NCI-H82 (cell line): ENCODE results near the gene TCERG1.
"Not testable (repeated sequence)": the region's sequence is repeated elsewhere in the genome, so short reads cannot be mapped to it uniquely, and the experiment has no call there.

ENCODE experiments used
- DNase-seq: peaks from one replicate; lab custom pipeline; 2025; lab: John Stamatoyannopoulos, UW

Gene TCERG1

GRCh38 chr5:146521403-146522106, 74.4 kb downstream of the TCERG1 start:
- DNase-seq: no peak

- no peak for DNase-seq
Observed at GRCh38 chr5:146523698-146524097, 76.6 kb downstream of the TCERG1 start.

DNA sequence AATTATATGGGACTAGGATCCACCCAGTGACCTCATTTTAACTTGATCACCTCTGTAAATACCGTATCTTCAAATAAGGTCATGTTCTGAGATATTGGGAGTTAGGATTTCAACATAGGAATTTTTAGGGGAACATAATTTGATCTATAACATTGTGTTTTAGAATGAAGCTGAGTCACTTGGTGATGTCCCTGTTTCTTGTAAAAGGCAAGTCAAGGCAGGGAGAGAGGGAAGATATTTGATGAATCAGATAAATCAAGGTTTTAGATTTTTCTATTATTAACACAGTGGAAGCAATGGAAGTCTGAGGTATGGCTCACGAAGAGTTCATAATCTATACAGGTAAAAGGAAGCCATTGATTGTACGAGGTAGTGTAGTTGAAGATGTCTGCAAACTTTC, 80.7 kb downstream of the TCERG1 start:
- DNase-seq: no peak

DNA sequence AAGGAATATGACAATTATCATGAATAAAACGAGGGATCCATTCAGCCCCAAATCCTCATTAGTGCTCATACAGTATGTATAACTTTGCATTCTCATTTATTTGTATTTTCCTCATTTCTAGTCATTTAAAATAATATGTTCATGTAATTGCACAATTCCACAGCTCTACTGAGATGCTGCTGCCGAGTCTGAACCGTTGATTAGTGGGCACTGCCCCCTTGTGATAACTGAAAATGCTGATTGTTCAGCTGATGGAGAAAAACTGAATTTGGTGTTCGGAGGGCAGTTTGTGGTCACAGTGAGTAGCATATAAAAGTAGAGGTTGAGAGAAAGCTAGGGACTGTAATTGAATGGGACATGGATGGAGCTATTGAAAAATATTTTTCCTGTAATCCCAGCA, 81.1 kb downstream of the TCERG1 start:
- DNase-seq: peak; percentile 7

- DNase-seq: no peak
Observed at GRCh38 chr5:146529984-146530383, 82.9 kb downstream of the TCERG1 start.

DNA sequence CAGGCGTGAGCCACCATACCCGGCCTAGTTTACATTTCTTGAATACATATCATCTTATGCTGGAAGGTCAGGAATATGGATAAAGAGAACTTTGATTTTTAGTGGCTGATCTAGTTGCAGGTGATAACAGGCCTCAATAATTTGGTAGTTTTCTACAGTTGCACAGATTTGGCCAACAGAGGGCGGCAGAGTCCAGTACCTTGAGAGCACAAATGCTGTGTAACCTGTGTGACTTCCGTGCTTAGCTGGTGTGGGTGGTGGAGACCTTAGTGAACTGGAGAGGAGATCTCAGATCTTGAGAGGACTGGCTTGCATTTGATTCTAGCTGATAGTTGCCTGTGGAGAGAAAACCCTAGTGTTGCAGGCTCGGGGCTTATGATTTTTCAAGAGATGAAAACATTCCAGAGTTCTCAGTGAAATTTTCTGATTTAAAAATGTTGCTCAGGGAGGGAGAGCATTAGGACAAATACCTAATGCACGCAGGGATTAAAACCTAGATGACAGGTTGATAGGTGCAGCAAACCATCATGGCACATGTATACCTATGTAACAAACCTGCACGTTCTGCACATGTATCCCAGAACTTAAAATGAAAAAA, 86.2 kb downstream of the TCERG1 start:
- DNase-seq: peak; percentile 83

DNA sequence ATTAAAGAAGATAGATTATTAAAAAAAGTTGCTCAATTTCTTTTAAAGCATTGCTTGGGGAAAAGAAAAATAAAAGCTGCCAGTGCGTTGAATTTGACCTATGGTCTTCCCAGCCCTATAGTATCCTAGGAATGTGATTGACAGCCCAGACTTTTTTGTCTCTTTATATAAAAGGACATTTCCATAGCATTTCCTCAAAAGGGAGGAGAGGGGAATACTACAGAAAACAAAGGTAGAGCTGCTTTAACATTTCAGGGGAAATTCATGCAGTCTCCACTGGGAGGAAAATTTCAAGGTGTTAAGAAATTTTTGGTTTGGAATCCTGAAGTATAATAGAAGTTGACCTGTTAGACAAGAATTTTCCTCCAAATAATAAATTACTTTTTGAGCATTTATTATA, 86.7 kb downstream of the TCERG1 start:
- no peak for DNase-seq

- no peak for DNase-seq
Observed at GRCh38 chr5:146538432-146538831, 91.3 kb downstream of the TCERG1 start.

DNA sequence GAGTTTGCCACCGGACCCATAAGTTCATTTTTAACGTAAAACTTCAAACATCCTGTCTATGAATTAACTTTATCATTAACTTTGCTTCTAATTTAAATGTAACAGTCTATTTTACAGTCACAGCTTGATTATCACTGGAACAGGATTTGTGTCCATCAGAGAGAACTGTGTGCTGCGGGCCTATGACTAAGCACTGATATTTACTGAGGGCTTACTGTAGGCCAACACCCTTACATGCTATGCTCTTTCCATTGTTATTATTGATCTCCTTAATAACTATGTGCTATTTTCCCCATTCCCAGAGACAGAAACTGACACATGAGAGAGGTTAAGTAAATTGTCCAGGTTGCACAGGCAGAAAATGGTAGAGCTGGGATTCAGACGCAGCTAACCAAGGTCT, 92.8 kb downstream of the TCERG1 start:
- DNase-seq: no peak

DNA sequence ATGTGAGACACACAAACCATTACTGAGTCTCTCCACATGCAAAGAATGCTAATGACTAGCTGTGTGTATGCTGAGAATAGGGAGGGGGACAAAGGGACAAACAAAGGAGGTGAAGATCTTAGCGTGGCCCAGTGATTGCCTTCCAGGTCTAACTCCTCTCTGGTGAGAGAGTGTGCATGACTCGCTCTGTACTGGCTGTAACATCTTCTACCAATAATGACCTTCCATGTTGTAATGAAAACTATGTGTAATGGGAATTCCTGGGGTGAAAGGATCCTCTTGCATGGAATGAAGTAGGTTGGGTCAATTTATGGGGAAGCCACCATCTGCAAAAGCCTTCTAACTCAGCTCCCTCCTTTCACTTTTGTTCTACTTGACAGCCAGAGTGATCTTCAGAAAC, 93.3 kb downstream of the TCERG1 start:
- no peak for DNase-seq

DNA sequence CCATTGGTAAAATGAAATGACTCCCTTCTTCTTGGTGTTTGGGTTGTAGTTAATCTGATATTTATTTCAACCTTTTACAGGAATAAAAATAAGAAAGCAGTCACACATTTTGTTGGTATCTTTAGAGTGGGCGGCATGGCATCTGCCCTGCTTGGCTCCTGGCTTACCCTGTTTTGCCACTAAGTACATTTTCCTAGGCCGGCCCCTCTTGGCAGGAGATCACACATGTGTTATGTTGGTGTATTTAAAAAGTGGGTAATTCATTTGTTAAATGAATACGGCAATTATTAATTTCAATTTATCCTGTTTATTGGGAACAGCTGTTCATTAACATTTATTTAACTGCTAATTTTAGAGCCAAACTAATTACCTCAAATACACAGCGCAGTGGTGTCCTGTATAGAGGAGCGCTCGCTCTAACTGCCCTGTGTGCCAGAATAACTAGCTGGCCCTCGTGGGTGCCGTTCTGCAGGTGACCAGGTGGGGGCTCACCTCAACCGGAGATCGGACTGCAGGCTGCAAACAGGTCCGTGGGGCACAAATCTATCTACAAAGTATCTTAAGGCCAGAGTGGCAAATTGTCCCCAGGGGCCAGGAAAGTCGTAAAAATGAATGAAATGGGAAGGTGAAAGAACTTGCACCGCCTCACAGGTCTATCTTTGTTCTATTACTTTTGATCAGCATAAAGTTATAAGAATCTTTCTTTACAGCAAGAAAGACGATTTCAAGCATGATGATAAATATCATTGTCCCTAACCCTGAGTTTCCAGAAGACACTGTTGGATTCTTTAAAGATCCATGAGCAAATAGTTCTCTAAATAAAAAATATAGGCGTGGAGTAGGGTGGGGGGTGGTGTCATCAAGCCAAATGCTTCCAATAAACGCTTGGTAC, 95.1 kb downstream of the TCERG1 start:
- peak; percentile 76 for DNase-seq

DNA sequence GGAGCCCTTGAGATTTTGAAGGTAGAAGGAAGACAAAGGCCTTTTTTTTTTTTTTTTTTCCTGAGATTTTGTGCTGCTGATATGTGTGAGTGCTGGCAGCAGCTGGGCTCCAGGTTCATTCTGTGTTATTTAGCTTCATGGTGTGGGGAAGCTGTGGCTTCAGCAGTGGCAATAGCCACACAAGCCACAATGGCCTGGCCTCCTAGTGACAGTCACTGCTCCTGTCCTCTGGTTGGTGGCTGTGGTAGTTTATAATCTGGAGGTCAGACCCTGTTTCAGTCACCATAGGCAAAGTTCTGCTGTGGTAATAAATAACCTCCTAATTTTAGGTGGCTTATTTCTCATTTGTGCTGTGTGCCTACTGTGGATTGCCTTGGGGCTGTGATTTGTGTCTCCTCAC, 97.1 kb downstream of the TCERG1 start:
- DNase-seq: no peak

DNA sequence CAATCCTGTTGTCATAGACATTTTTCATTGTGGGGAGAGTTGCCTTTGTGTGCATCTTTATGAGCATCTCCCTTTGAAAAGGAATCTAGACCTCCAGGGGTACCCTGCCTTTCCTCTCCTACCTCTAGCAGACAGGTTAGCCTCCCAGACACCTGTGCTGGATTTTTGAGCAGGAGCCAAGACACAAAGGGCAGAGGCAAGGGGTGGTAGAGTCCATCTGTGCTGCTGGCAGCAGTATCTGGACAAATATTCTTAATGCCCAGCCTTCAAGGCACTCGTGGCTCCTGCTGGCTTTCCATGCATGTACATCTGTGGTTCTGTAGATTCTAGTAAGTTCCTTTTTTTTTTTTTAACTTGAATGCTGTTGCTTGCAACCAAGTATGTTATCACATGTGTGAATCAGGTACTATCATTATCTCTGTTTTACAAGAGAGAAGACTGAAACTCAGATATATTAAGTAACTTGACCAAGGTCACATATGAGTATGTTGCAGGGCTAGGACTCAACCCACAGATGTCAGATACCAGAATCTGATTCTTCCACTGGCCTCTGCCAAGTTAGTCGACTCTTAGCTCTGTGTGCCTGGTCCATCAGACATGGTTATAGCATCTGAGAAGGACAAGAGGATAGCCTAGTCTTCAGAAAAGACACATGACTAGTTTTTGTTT, 101.8 kb downstream of the TCERG1 start:
- no peak for DNase-seq

DNA sequence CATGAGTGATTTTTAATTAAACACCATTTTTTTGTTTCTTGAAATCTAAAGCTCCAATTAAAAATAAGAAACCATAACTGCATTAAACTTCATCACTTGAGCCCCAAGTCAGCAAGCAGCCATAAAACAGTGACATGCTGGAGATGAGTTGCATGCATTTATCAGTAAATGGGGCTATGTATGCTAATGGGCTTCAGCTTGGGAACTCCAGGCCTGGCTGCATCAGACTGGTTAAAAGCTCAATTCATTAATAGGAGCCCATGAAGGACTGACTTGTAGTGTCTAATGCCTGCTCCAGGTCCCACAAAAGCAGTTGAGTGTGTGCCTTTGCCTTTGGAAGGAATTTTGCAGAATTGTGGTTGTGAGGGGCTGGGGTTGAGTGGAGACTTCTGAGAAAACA, 102.5 kb downstream of the TCERG1 start:
- no peak for DNase-seq

DNA sequence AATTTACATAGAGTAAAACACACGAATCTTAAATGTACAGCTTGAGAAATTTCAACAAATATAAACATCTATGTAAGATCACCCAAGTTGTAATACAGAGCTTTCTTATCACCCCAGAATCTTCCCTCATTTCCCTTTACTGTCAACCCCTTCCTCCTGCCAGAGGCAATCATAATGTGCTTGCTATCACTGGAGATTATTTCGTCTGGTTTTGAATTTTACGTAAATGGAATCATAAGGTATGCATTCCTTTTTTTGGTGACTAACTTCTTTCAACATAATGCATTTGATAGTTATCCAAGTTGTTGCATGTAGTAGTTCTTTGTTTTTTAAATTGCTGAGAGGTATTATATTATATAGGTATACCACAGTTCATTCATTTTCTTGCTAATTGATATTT, 106.3 kb downstream of the TCERG1 start:
- DNase-seq: no peak

DNA sequence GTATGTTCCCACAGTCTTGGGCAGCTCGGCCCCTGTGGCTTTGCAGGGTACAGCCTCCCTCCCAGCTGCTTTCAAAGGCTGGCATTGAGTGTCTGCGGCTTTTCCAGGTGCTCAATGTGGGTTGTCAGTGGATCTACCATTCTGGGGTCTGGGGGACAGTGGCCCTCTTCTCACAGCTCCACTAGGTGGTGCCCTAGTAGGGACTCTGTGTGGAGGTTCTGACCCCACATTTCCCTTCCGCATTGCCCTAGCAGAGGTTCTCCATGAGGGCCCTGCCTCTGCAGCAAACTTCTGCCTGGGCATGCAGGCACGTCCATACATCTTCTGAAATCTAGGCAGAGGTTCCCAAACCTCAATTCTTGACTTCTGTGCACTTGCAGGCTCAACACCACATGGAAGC, 109.8 kb downstream of the TCERG1 start:
- not testable (repeated sequence) for DNase-seq

- no peak for DNase-seq
Observed at GRCh38 chr5:146560205-146560812, 113.2 kb downstream of the TCERG1 start.
